OCI-LY7 (cell line): ENCODE results near the gene SMOC1. TPM values are rescaled to one million over a fixed set of nuclear protein-coding genes. Genes with fewer than 3 reads are reported as not detected.

ENCODE experiments used
- BruUV-seq: library from RNA; stranded (reverse); fragments of 400-500 nt; replicated peaks from 2 replicates; lab custom pipeline; 2021; lab: Mats Ljungman, UMichigan
- CTCF ChIA-PET: fragments of 300-600 bp; sonication (Branson Sonifier 250); formaldehyde crosslinking; loops from one replicate; lab custom pipeline; 2022; ENCODE audit warnings: antibody characterized with exemption; ENCODE audit not compliant: unreplicated experiment; lab: Charles Lee
- POLR2A ChIA-PET: fragments of 300-600 bp; sonication (Branson Sonifier 250); formaldehyde crosslinking; loops from one replicate; lab custom pipeline; 2022; ENCODE audit warnings: antibody characterized with exemption; lab: Charles Lee
- DNase-seq: peaks from one replicate; pipeline ENCODE4 v3.0.0-alpha.2; 2015; ENCODE audit warnings: low spot score
- H2AFZ ChIP-seq: fragments of 200-600 bp; sonication (generic), shearing (Covaris generic); 2 replicates; pipeline ENCODE4 v1.6.1; 2014; ENCODE audit warnings: mild to moderate bottlenecking, antibody characterized with exemption, low read length, moderate library complexity
- H3K27ac ChIP-seq: fragments of 200-600 bp; sonication (generic); 2 replicates; pipeline ENCODE4 v1.5.1; 2014; ENCODE audit warnings: mixed run types, low read depth, mild to moderate bottlenecking, moderate library complexity, low read length, inconsistent platforms; ENCODE audit not compliant: poor library complexity, severe bottlenecking
- H3K36me3 ChIP-seq: fragments of 200-600 bp; sonication (generic); 2 replicates; pipeline ENCODE4 v1.6.1; 2014; ENCODE audit warnings: mild to moderate bottlenecking, antibody characterized with exemption, low read length, moderate library complexity, mixed read lengths; ENCODE audit not compliant: insufficient read depth
- H3K4me1 ChIP-seq: fragments of 200-600 bp; sonication (generic); 2 replicates; pipeline ENCODE4 v1.5.1; 2014; ENCODE audit warnings: mild to moderate bottlenecking, low read length; ENCODE audit not compliant: insufficient read depth, poor library complexity, severe bottlenecking
- H3K4me2 ChIP-seq: fragments of 200-600 bp; sonication (generic); 2 replicates; pipeline ENCODE4 v1.6.1; 2014; ENCODE audit warnings: mild to moderate bottlenecking, low read length
- H3K4me3 ChIP-seq: fragments of 200-600 bp; sonication (generic); 2 replicates; pipeline ENCODE4 v1.5.1; 2014; ENCODE audit warnings: mild to moderate bottlenecking, low read depth, low read length; ENCODE audit not compliant: poor library complexity, severe bottlenecking
- H3K79me2 ChIP-seq: fragments of 200-600 bp; sonication (generic); 2 replicates; pipeline ENCODE4 v1.6.1; 2016; ENCODE audit warnings: low read depth, mild to moderate bottlenecking, low read length, moderate library complexity, mixed read lengths; ENCODE audit not compliant: insufficient read depth
- H3K9me2 ChIP-seq: fragments of 200-600 bp; sonication (generic); 2 replicates; pipeline ENCODE4 v1.6.1; 2016; ENCODE audit warnings: mild to moderate bottlenecking, low read length, mixed read lengths; ENCODE audit not compliant: insufficient read depth
- H3K9me3 ChIP-seq: fragments of 200-600 bp; sonication (generic); 2 replicates; pipeline ENCODE4 v1.6.1; 2014; ENCODE audit warnings: mild to moderate bottlenecking, mixed run types, low read length, mixed read lengths
- H4K20me1 ChIP-seq: fragments of 200-600 bp; sonication (generic); 2 replicates; pipeline ENCODE4 v1.6.1; 2014; ENCODE audit warnings: mild to moderate bottlenecking, antibody characterized with exemption, low read length, moderate library complexity, mixed read lengths; ENCODE audit not compliant: insufficient read depth
- CTCF ChIP-seq: fragments of 200-600 bp; sonication (generic); conservative IDR thresholded peaks from 2 replicates; pipeline ENCODE4 v1.5.1; 2014; ENCODE audit warnings: mild to moderate bottlenecking, antibody characterized with exemption, low read length, moderate library complexity, mixed read lengths
- EZH2phosphoT487 ChIP-seq: fragments of 200-600 bp; sonication (generic); IDR thresholded peaks from 2 replicates; pipeline ENCODE4 v1.6.1; 2018; ENCODE audit warnings: low read depth, borderline replicate concordance, mild to moderate bottlenecking, mixed run types, antibody characterized with exemption, low read length, moderate library complexity, mixed read lengths
- intact Hi-C: fragments of 100-400 bp; cut with micrococcal nuclease; formaldehyde crosslinking; loops from one replicate; pipeline ENCODE4 v1.10.0; 2022; ENCODE audit not compliant: unreplicated experiment
- total RNA-seq, 2 experiments: library from RNA; depleted of rRNA in 1 of 2; stranded (reverse); fragments of >200 nt in 1 of 2; shearing (Covaris generic) in 1 of 2; gene quantifications; 2 replicates each; pipeline ENCODE4 v1.2.3, GENCODE V29; 2014 to 2022

Gene SMOC1
- total RNA-seq, 2 experiments from 2014 or later = not detected

- H3K36me3 ChIP-seq = no peaks in the 10 kb centered on the region
- TF ChIP-seq CTCF = 0 out of 2 replicates have a peak, but pooled peaks have one; percentile 14
- TF ChIP-seq EZH2phosphoT487 = no peak
- H3K27ac ChIP-seq = no peak overlapping the region
- no peaks in the 10 kb centered on the region for H3K9me3 ChIP-seq
- H3K4me1 ChIP-seq = no peaks in the 10 kb centered on the region
- no peaks in the 10 kb centered on the region for H3K79me2 ChIP-seq
- ChIA-PET POLR2A (no interaction called here), CTCF (no interaction called here)
- no peak overlapping the region for H3K4me2 ChIP-seq
- H2AFZ ChIP-seq = no peak overlapping the region
- H4K20me1 ChIP-seq = no peaks in the 10 kb centered on the region
- no TSS peak for BruUV-seq
- H3K4me3 ChIP-seq = no peak overlapping the region
- H3K9me2 ChIP-seq = no peaks in the 10 kb centered on the region
- DNase-seq = no peak
- intact Hi-C loops = no loop called here
These were observed 166.8 kb downstream of the SMOC1 start for GRCh38 chr14:70045844-70046535.

- no peaks in the 10 kb centered on the region for H3K36me3 ChIP-seq
- no peaks in the 10 kb centered on the region for H3K9me3 ChIP-seq
- H3K4me2 ChIP-seq = no peak overlapping the region
- TF ChIP-seq CTCF (no peak), EZH2phosphoT487 (no peak)
- no peak overlapping the region for H3K4me3 ChIP-seq
- no TSS peak for BruUV-seq
- CTCF ChIA-PET = no interaction called here
- no peaks in the 10 kb centered on the region for H4K20me1 ChIP-seq
- intact Hi-C loops = no loop called here
- H2AFZ ChIP-seq = no peak overlapping the region
- H3K9me2 ChIP-seq = no peaks in the 10 kb centered on the region
- H3K4me1 ChIP-seq = no peaks in the 10 kb centered on the region
- POLR2A ChIA-PET = interaction anchor here (0.6 kb wide), 1 partner anchor 295 kb away, joined by 4 read pairs; no protein-coding TSS in a partner anchor
- H3K79me2 ChIP-seq = no peaks in the 10 kb centered on the region
- no peak for DNase-seq
- H3K27ac ChIP-seq = no peak overlapping the region
These were observed 168.5 kb downstream of the SMOC1 start for GRCh38 chr14:70047598-70048312.

GRCh38 chr14:70048313-70048654, 169.1 kb downstream of the SMOC1 start:
- Histone ChIP-seq H3K9me3 (no peaks in the 10 kb centered on the region), H3K27ac (no peak overlapping the region), H3K36me3 (no peaks in the 10 kb centered on the region), H3K4me1 (no peaks in the 10 kb centered on the region), H3K4me3 (no peak overlapping the region), H3K9me2 (no peaks in the 10 kb centered on the region), H3K4me2 (no peak overlapping the region), H4K20me1 (no peaks in the 10 kb centered on the region), H3K79me2 (no peaks in the 10 kb centered on the region), H2AFZ (no peak overlapping the region)
- BruUV-seq = no TSS peak
- POLR2A ChIA-PET = no interaction called here
- CTCF ChIA-PET = no interaction called here
- no peak for DNase-seq
- intact Hi-C loops = no loop called here
- TF ChIP-seq CTCF (no peak), EZH2phosphoT487 (no peak)
